Fibroblast of skin of left quadriceps (primary cell): Measurements from ENCODE around the gene CYP2E1.
"Not testable (repeated sequence)": the region's sequence is repeated elsewhere in the genome, so short reads cannot be mapped to it uniquely, and the experiment has no call there.

Source experiments
- DNase-seq, 2 experiments: peaks; one replicate each; pipeline ENCODE4 v3.0.0-alpha.2; 2013; ENCODE audit warnings: low read depth in 2 of 2

Gene CYP2E1

GRCh38 chr10:133528296-133528844 is 1.2 kb downstream of the CYP2E1 start:
- DNase-seq, result no peak

- no peak for DNase-seq
Measured at GRCh38 chr10:133528845-133529575, 1.8 kb downstream of the CYP2E1 start.

GRCh38 chr10:133529576-133529946 is 2.4 kb downstream of the CYP2E1 start:
- DNase-seq, result no peak

DNA sequence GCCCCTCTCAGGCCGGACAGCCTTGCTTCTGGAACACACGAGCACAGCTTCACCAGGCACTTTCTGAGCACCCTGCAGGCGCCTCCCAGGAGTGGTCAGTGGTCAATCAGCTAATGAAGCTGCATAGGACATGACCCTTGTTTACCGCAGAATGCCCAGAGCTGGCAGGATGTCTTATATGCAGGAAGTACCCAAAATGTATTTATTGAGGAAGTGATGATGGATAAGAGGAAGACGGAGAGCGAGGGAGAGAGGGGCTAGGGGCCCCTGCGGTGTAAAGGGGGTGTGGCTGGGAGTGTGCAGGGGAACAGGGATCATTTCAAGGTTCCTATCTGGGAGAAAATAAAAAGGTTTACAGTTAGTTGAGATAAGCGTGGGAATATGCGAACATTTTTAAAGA is 3.3 kb downstream of the CYP2E1 start:
- no peak for DNase-seq

DNA sequence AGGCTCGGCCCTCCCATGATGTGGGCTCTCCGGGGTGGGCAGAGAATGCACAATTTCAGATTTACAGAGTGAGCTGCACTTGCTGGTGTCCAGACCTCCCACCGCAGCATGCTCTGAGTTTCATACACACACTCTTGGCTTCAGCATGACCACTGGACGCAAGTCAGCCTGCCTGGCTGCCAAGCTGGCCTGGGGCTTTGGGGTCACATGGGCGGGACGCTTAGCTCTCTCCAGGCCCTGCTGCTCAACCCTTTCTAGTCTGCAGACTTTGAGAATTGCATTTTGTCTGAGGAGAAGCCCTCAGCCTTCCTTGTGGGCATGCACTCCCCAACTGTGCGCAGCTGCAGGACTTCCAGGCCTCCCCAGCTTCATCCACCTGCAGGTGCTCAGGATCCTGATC is 5.7 kb downstream of the CYP2E1 start:
- no peak for DNase-seq

DNA sequence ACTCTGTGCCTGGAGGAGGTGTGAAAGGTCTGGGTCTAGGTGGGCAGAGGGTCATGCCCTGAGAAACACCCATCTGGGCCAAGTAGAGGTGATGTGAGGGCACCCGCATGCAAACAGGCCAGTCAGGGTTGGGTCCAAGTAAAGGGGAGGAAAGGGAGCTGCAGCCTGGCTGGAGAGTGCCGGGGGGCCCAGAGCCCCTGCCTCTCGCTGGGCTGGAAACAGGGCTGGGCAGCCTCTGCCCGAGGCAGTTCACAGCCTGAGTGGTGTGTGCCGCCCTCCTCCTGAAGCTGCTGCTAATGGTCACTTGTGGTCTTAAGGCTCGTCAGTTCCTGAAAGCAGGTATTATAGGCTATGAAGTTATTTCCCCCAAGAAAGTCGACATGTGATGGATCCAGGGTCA is 7.3 kb downstream of the CYP2E1 start:
- DNase-seq, result no peak

DNA sequence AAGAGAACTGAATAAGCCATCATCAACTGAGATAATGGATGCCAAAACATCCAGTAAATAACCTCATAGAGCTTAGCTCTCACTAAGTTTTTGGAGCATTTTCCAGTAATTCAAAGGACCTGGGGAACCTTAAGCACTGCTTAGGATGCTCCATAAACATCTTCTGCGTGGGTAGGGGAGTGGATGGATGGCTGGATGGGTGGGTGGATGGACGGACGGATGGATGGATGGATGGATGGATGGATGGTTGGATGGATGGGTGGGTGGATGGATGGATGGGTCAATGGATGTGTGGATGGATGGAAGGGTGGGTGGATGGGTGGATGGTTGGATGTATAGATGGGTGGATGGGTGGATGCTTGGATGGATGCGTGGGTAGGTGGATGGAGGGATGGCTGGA is 9.0 kb downstream of the CYP2E1 start:
- no peak for DNase-seq

GRCh38 chr10:133537546-133538545 is 10.7 kb downstream of the CYP2E1 start:
- DNase-seq, result no peak

GRCh38 chr10:133541441-133541975 is 14.3 kb downstream of the CYP2E1 start:
- not testable (repeated sequence) for DNase-seq

- no peak for DNase-seq
Measured at GRCh38 chr10:133544506-133544905, 17.3 kb downstream of the CYP2E1 start.

- no peak for DNase-seq
Measured at GRCh38 chr10:133554600-133554999, 27.4 kb downstream of the CYP2E1 start.

DNA sequence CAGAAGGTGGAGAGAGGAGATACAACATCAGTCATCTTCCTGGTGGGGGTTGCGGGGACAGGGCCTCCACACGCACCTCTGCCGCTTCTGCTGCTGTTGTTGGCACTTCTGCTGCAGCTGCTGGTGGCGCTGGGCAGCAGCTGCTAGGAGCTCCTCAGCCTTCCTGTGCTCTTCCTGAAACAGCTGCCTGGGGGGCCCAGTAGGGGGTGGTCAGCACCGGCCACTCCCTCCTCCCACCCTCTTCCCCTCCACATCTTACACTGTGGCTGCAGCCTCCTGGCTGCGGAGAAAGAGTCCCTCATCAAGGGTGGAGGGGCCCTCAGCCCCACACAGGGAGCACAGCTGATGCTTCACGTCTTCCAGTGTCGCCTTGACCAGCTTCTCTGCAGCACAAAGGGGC is 28.4 kb downstream of the CYP2E1 start:
- DNase-seq, result no peak

DNA sequence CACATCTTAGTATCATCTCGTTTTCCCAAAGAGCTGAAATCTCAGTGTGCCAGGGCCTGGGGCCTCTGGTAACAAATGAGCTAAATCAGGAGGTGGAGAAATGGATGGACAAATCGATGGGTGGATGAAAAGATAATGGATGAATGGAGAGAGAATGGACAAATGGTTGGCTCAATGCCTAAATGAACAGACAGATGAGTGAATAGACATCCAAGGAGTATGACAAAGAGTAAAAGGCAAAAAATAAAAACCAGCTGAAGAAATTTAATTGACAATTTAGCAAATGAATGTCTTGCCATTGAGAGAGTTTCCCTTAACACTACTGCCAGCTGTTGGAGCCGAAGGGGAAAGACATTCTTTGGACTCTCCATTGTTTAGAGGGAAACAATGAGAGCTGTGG is 30.2 kb downstream of the CYP2E1 start:
- no peak for DNase-seq

DNA sequence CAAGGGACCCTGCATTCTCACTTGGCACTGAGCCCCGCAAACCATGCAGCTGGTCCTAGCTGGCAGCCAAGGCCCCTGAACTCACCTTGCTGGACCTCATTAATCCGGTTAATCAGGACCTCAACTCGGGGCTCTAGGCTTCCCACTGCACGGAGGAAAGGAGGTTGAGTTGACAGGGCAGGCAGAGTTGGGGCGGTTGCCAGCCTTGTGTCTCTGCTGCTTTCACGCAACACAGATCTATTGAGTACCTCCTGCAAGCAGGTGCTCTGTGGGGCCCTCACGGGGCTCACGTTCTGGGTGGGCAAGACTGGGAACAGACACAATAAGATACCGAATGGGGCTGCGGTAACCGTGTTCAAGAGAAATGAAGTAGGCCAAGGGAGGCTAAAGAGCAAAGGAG is 32.1 kb downstream of the CYP2E1 start:
- DNase-seq, result no peak

- no peak for DNase-seq
Measured at GRCh38 chr10:133564816-133565215, 37.7 kb downstream of the CYP2E1 start.

GRCh38 chr10:133565441-133566294 is 38.5 kb downstream of the CYP2E1 start, which contains the start of gene SYCE1:
SYCE1 (minus strand) TSS chr10:133565583; CDS start chr10:133565529, 54 bp downstream.
- DNase-seq, result no peak

DNA sequence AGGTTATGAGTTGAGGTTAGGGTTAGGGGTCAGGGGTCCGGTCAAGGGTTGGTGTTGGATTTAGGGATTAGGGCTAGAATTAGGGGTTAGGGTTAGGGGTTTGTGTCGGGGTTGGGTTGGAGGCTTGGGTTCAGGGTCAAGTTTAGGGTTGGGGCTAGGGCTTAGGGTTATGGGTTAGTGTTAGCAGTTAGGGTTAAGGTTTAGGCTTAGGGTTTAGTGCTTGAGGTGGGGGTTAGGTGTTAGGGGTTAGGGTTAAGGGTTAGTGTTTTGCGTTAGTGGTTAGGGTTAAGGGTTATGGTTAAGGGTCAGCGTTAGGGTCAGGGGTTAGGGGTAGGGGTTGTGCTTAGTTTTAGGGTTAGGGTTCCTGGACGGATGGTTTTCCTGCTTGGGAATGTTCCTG is 40.0 kb downstream of the CYP2E1 start:
- DNase-seq, result no peak

DNA sequence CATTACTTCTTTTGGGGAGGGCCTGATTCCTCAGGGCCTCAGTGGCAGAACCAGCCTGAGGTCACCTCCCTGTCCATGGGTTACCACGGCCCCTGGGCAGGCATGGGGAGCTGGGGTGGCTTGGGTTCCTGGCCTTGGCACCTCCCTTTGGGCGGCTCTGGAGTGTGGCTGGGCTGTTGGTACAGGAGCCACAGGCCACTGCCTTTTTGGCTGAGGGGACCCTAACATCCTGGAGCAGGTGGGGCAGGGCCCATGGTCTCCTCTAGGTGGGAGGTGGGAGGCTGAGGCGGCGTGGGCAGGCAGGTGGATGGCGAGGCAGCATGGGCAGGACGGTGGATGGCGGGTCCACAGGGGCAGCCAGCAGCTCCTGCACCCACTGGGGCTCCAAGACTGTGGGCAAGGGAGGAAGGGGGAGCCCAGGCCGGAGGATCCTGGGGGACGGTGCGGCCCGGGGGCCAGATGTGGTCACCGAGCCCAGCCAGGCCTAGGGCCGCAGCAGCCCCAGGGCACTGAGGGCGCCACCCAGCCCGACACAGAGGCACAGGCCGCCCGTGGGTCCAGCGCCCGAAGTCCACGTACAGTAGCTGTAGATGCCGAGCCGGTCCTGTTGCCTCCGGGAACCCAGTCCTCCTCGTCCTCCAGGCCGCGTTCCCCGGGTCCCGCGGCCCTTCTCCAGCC is 40.6 kb downstream of the CYP2E1 start:
- no peak for DNase-seq

DNA sequence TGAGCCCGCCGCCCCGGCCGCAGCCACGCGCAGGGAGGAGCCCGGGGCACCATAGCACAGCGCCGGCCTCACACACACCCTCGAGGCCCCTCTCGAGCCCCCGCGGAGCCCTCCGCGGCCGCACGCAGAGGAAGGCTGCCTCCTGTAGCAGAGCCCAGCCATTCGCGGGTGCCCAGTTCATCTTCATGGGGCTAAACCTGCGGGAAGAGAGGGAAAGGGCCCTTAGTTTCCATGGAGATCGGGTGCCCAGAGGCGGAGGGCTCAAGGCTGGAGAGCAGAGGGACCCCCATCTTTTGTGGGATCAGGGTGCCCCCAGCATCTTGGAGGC is 41.1 kb downstream of the CYP2E1 start:
- no peak for DNase-seq

DNA sequence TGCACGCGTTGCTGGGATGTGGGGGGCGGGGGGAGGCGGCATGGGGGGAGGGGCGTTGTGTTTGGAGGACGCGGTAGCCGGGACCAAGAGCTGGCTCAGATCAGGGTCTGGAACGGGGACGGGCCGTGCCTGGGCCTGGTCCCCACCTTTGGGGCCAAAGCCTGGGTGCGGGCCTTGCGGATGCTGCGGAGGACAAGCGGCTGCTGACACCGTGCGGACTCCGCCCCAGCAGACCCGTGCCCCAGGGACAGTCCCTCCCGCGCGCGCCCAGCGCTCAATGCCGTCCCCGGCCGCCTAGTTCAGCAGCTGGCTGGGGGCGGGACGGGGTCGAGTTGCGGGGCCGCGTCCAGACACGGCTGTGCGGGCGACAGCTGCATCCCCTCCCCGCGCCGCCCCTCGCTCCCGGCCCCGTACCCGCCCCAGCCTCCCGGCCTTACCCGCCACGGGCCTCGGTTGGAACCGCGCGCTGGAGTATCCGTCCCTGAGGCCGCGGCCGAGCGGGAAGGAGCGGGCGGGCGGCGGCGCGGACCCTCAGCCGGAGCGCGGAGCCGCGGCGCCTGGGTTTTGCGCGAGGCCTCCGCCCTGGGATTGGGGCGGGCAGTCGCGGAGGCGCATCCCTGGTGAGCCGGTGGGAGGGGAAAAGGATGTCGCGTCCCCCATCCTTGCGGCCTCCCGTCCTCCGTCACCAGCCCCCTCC is 41.8 kb downstream of the CYP2E1 start:
- DNase-seq, result not testable (repeated sequence)
